ENCODE data around the gene TTC38.

The TTC38 gene

DNA sequence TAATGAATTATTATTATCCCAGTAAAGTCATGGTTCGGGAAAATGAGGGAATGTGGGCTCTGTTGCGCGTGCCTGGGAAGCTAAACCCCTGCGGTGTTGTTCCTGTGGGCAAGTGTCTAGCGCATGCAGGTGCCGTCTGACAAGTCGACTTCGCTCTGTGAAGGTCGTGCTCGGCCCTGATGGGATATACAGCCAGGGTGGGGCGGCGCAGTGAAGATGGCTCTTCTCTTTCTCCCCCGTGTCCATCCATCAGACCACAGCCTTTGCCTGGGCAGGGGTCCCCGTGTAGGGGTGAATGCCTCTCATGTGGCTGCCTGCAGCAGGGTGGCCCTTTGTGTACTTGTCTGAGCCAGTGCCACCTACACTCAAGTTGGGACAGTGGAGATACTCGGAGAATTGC is 54.9 kb downstream of the TTC38 start:
- in situ Hi-C loops (cut with HindIII; ENCODE audit: low sequenced_read_pairs): no loop called here

DNA sequence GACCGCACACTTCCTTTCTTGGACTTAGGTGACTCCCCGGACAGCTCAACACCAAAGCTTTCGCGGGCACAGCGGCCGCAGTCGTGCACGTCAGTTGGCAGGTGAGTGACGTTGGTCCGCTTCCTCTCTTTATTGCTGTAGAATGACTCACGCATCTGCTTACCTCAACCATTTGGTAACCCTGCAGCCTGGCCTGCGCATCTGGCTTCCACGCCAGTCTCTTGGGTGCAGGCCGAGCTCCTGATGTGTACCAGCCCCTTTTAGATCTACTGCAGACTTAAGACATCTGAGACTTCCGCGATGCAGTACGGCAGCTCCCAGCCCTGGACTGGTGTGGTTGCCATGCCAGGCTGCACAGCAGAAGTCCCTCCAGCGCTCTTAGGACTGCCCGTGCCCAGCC is 55.4 kb downstream of the TTC38 start:
- in situ Hi-C loops (cut with HindIII; ENCODE audit: low sequenced_read_pairs): no loop called here

DNA sequence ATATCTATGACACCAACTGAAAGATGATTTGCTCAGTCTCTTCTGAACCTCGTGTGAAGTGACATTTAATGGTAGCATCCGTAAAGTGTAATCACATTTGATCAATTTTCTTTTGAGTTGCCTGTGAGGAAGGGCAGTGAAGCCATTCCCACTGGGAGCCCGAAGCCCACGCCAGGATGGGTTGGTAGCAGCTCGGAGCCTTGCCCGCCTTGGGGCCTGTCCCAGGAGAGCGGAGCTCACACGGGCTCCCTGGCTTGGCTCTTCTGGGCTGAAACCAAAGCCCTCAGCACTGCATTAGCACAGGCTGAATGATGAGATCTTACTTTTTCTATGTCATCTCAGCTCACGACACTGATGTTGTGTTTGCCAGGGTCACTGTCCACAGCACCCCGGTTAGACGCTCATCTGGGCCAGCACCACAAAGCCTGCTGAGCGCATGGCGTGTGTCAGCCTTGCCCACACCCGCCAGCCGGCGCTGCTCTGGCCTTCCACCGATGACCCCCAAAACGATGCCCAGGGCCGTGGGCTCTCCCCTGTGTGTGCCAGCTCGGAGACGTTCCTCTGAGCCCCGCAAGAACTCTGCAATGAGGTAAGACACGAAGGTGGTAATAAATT is 58.4 kb downstream of the TTC38 start:
- in situ Hi-C loops (cut with HindIII; ENCODE audit: low sequenced_read_pairs): no loop called here

- in situ Hi-C loops (cut with HindIII; ENCODE audit: low sequenced_read_pairs): no loop called here
Measured at GRCh38 chr22:46327691-46328465, 60.1 kb downstream of the TTC38 start.

DNA sequence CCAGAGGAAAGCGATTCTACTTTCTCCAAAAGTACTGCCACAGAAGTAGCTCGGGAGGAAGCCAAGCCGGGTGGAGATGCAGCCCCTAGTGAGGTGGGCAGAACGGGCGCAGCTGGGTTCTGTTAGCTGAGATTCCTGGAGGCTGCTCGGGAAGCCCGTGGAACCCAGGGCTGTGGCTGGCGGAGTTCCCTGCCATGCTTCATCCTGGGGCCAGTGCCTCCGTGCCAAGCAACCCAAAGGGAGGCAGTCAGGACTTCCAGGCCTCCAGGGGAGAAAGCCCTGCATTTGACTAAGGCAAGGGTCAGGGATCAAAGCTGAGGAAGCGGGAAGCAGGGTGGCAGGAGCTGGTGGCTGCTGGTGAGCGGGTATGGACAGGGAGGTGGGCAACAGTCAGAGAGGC is 61.0 kb downstream of the TTC38 start:
- in situ Hi-C loops (cut with HindIII; ENCODE audit: low sequenced_read_pairs): no loop called here

DNA sequence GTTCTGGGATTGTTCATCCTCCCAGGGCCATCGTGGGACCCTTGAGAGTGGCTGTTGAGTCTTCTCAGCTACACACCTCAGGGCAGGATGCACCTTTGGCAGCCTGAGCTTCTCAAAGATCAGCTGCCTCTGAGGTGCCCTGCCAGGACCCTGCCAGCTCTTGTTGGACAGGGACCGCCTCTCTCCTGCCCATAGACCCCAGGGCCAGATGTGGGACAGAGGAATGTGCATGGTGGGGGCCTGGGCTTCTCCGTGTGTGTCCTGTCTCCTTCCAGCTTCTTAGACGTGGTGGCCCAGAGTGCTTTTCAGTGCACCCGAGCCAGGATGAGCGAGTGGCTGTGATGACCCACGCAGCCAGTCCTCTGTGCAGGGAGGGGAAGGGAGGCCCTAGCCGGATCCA is 61.8 kb downstream of the TTC38 start:
- in situ Hi-C loops (cut with HindIII; ENCODE audit: low sequenced_read_pairs): loop anchor here (5.0 to 10.0 kb wide), 6 partner anchors 72 to 305 kb away; no protein-coding TSS in a partner anchor

GRCh38 chr22:46330426-46330825 is 62.6 kb downstream of the TTC38 start:
- in situ Hi-C loops (cut with HindIII; ENCODE audit: low sequenced_read_pairs): loop anchor here (5.0 to 10.0 kb wide), 6 partner anchors 73 to 306 kb away; no protein-coding TSS in a partner anchor

- in situ Hi-C loops (cut with HindIII; ENCODE audit: low sequenced_read_pairs): loop anchor here (5.0 to 10.0 kb wide), 6 partner anchors 74 to 307 kb away; no protein-coding TSS in a partner anchor
Measured at GRCh38 chr22:46331496-46331895, 63.7 kb downstream of the TTC38 start.

- in situ Hi-C loops (cut with HindIII; ENCODE audit: low sequenced_read_pairs): loop anchor here (10.0 kb wide), 4 partner anchors 109 to 311 kb away; no protein-coding TSS in a partner anchor
Measured at GRCh38 chr22:46335201-46336118, 67.7 kb downstream of the TTC38 start, which contains the start of gene TRMU. Gene TRMU, plus strand, starts transcription at chr22:46335714. Its CDS starts 51 bp downstream, at chr22:46335765.

DNA sequence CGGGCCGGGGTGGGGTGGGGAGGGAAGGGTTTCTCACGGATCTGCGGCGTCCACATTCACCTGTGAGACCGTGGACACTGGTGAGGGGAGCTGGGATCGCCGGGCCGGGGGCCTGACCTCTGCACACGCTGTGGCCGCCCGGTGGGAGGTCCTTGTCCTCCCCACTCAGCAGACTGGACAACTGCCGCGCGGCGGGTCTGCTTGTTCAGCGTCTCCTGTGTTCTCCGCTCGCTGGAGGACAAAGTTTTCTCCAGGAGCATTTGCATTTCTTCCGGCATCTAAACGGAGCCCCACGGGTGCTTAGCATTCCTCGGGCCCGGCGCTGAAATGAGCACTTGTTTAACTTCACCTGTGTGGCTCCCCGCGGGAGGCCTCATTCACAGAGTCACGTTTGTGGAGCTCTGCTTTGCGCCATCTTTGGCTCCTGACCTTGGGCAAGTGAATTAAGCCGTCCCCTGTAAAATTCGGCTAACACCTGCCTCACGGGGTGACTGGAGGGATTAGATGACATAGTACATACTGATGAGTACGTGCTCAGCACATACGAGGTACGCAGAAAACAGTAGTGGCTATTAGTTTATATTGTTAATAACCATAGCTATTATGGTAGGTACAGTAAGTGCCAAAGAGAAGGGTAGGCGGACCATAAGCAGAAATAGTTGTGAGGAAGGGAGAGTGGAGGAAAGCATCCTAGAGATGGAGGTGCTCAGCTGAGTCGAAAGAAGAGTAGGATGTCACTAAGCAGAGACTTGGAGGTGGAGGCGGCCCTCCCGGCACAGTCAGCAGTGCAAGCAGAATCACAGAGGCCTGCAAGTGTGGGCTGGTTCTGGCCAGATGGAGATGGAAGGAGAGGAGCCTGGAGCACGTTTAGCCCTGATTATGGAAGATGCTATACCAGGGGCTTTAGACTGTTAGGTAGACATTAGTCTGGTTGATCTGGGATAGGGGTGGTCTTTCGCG is 68.6 kb downstream of the TTC38 start:
- in situ Hi-C loops (cut with HindIII; ENCODE audit: low sequenced_read_pairs): loop anchor here (10.0 kb wide), 4 partner anchors 108 to 312 kb away; no protein-coding TSS in a partner anchor

DNA sequence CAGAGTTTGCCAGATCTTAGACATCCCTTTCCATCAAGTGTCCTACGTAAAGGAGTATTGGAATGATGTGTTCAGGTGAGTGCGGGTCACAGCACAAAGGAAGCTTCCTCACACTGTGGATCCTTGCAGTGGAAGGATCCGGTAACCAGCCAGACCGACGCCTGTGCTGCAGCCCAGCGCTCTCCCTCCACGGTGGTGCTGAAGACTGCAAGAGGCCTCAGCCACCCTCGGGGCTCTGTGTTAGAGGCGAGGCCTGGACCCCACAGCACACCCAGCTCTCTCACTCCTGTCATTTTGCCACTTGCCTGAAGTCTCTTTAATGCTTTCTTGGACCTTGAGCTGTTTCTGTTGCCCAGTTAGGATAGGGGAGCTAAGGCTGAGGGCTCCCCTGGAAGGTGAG is 70.1 kb downstream of the TTC38 start:
- in situ Hi-C loops (cut with HindIII; ENCODE audit: low sequenced_read_pairs): loop anchor here (10.0 kb wide), 4 partner anchors 107 to 313 kb away; no protein-coding TSS in a partner anchor

DNA sequence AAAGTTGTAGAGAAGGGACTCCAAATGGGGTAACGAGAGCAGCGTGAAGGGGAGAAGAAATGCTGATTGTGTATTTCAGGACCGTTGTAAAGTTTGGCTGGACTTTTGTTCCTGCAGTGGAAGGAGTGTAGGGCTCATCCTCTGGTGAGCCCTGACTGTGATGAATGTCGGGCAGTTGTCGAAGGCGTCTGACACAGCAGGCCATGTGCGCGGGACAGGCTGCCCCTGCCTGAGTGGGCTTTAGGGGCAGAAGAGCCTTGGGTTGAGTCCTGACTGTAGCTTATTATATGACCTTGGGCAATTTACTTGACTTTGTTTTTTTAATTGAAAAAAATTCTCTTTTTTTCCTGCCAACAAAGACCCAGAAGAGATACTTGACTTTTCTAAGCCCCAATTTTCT is 70.8 kb downstream of the TTC38 start:
- in situ Hi-C loops (cut with HindIII; ENCODE audit: low sequenced_read_pairs): loop anchor here (10.0 kb wide), 4 partner anchors 106 to 314 kb away; no protein-coding TSS in a partner anchor

DNA sequence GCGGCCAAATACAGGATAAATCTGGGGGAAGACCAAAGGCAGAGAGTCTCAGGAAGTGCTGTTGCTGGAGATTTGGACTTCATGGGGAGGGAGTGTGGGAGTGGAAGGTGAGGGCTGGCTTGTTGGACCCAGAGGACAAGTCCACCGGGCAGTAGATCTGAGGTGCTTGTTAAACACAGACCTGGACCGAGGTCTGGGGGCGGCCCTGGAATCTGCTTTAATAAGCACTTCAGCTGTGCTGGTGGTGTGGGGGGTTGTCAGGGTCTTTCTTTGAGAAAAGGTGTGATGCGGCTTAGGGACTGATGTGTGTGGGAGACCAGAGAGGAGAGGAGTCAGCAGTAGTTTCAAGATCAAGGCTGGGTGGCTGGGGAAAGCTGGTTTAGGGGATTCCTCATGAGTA is 72.1 kb downstream of the TTC38 start:
- in situ Hi-C loops (cut with HindIII; ENCODE audit: low sequenced_read_pairs): loop anchor here (10.0 kb wide), 4 partner anchors 105 to 315 kb away; no protein-coding TSS in a partner anchor

GRCh38 chr22:46340676-46341075 is 72.9 kb downstream of the TTC38 start:
- in situ Hi-C loops (cut with HindIII; ENCODE audit: low sequenced_read_pairs): no loop called here

Measured in endothelial cell of hepatic sinusoid (primary cell).